Lung microvascular endothelial cell (primary cell): ENCODE data around the gene ADAMTS2. TPM values are rescaled to one million over a fixed set of nuclear protein-coding genes. Genes with fewer than 3 reads are reported as not detected.
"Not testable (repeated sequence)": the region's sequence is repeated elsewhere in the genome, so short reads cannot be mapped to it uniquely, and the experiment has no call there.

ENCODE experiments used
- DNase-seq, 2 donors: peaks; one replicate each; pipeline versions ENCODE4 v3.0.0 to v3.0.0-alpha.2; 2010; ENCODE audit warnings: low read depth in 2 of 2
- total RNA-seq: library from RNA; depleted of rRNA; stranded (reverse); fragments of >200 nt; gene quantifications from 2 replicates; pipeline ENCODE4 v1.2.1, GENCODE V29; 2014

The ADAMTS2 gene
- total RNA-seq, 1 donor from 2014 or later = 0.40 TPM

DNA sequence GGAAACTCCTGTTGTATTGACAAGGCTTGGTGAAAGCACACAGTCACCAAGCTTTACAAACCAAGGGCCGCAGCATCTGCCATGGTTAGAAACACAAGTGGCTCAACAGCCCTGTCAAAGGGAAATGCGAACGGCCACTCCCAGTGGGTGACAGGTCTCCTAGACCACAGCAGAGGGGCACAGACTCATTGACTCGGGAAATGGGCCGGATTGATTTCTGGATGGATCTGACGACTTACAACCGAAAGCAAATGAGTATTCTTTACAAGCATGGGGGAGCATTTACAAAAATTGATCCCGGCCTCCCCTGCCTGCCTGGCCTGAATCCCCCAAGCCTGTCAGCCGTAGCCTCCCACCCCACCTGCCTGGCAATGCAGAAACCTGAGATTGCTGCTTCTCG, 48.2 kb downstream of the ADAMTS2 start:
- DNase-seq = no peak

DNA sequence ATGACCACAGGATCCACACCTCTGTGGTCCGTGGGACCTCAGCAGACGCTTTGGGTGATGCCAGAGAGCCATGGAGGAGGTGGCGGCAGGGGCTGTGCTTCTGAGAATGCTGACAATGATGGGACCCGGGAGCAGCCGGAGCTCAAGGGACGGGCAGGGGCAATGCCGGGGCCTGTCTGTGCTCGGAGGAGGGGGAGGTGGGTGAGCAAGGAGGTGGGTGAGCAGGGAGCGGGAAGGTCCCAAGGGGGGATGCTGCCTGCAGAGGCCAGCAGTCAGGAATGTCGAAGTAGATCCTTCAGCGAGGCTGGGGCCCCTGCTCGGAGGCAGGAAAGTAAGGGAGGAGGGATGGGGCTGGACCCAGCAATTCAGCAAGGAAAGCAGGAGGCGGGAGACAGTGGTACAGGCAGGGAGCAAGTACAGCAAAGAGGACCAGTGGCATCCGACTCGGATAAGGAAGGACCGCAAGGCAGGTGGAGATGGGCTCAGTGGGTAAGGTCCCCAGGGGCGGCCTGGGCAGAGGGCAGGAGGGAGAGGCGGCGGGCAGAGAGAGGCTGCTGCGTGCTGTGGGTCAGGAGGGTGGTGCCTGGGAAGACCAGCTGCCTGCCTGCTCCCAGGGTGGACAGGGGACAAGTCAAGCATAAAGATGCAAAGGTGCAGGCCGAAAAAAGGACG, 49.0 kb downstream of the ADAMTS2 start:
- DNase-seq = no peak

DNA sequence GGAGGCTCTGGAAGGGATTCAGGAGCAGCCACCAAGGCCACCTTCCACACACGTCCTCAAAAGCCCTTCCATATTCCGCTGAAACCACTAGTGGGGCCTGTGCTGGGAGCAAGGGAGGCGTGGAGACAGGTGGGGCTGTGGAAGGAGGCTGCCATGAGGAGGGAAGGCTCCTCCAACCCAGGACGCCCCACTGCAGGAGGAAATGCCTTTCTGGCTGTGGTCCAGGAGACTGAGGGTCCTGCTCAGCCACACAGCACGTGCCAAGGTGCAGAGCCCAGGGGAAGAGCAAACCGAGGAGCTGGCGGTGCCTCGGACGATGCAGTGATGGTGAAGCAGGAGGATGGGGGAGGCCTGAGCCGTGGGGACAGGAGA, 49.5 kb downstream of the ADAMTS2 start:
- no peak for DNase-seq

DNA sequence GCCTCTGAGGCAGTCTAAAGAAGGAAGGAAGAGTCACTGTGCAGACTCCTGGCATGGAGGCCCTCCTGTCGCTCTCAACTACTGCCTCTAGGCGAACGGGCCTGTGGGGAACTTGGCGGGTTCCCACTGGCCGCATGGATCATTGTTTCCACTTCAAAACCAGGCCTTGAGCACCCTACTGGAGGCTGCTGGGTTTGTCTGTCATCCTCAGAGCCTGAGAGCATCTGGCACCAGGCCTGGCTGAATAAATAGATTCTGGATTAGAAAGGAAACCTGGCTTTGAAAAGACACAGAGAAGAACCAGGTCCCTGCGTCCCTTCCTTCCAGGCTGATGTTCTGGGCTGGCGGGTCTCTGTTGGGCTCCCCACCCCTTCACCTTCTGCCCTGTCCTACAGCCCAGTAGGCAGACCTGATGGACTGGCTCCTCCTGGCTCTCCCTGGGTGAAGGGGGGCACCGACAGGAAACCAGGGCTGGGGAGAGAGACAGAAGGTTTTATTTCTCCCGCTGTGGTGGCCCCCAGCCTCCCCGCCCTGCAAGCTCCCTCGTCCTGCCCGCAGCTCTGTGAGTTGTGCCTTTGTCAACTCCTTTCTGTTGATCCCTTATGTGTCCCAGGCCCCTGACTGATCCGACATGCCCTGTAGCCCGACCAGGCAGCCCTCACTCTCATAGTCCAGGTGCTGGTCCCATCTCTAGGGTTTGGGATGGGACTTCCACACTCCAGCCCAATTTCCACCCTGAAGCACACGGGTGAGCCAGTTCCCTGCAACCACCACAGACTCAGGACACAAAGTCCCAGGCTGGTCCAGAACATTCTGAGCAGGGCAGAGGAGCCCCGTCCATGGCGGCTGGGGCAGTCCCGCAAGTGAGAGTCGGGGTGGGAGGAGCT, 50.1 kb downstream of the ADAMTS2 start:
- no peak for DNase-seq

DNA sequence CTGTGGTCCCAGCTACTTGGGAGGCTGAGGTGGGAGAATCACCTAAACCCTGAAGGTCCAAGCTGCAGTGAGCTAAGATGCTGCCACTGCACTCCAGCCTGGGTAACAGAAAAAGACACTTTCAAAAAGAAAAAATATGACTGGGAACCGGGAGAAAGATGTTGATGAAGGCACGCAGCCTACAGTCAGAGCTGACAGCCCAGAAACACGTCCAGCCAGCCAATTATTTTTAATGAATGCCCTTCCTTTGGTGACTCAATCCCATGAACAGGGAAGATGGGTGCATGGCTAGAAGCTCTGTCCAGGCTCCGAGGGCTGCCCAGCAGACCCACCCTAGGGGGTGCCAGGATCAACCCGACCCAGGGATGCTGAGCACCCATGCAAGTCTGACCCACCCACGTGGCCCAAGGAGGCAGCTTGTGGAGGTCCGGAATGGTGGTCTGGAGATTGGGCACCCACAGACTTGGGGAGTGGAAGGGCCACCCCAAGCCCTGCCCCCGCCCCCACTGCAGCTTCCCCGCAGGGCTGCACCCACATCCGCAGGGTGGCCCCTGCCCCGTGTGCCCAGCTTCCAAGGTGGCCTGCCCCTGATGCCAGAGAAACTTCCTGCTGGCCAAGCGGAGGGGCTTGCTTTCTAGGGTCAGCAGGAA, 51.0 kb downstream of the ADAMTS2 start:
- no peak for DNase-seq

DNA sequence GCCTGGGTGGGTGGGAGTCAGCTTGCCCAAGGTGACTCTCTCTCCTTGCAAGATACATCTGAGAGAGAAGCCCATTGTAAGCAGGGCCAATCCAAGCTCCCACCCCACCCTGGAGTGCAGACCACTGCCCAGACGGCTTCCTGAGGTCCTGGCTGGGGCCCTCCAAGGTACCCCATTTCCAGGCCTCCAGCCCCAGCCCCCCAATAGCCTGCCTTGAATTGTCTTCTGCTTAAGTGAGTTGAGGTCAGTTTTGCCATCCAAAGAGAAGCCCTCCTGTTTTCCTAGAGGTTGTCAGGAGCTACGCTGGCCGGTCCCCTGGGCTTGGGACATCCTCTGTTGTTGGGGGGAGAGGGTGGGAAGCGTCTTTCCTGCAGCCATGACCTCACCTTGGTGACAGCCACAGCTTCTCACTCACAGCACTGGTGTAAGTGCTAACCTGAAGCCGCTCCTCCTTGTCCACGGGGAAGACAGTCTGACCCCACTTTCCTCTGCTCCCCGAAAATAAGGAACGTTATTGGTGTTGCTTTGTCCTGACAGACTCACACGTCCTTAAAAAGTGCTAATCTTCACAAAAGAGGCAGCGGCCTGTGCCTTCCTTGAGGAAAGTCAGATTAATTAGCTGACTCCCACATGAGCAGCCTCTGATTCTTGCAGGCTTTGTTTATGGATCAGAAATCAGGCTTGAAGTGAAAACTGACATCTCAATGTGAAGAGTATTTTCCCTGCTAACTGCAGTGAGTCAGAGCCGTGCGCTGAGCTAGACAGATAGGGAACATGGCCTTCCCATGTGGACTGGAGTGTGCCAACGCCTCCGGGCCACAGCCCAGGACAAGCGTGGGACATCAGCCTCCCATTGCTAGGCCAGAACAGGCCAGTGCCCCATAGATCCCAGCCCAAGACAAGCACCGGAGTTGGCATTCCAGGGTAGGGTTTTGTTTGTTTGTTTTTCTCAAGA, 52.3 kb downstream of the ADAMTS2 start:
- no peak for DNase-seq

DNA sequence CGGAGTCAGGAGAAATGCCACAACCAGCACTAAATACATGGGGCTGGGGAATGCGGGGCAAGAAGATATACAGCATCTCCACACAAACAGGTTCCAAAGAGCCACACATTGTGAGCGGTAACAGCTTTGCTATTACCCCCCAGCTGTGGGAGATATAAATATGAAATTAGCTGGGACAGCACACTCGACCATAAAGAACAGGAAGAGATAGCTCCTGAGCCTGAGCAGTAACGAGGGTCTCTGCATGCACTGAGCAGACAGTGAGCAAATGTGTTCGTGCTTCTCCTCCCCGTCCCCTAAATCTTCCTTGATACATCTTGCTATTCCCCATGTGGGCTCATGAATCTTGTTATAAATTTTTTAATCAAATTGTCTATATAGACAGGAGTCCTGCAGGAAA, 53.1 kb downstream of the ADAMTS2 start:
- DNase-seq = no peak

DNA sequence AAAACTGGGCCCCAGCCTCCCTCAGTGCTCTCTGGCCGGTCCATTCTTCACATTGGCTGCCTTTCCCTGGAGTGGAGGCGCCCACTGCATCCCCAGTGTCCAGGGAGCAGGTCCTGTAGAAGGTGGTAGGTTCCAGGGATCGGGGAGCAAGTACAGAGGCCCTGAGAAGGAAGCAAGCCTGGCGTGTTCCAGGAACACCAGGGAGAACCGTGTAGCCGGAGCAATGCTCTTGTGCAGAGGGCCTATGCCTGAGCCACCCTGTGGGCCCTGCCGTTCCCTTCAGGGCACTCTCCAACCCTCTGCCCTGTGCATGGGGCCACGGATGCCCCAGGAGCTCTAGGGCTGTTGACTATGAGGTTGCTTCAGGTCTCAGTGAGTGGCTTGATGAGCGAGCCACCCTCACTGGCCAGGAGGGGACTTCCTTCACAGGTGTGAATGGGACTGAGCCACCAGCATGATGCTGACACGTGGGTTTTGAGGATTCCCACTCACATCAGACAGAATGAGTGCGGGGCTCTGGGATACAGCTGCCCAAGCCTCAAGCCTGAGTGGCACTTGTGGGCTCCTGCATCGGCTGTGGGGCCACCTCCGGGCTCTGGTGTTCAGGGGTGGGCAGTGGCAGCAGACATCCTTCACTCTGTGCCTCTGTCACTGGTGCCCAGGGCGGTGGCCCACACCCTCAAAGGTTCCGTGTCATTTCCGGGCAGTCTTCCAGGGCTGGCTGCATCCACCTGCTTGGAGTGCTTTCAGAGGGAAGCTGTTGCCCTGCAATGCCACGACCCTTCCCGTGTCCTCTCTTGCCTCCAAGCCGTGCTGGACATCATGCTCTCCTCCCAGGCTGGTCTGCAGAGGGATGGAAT, 54.4 kb downstream of the ADAMTS2 start:
- no peak for DNase-seq

DNA sequence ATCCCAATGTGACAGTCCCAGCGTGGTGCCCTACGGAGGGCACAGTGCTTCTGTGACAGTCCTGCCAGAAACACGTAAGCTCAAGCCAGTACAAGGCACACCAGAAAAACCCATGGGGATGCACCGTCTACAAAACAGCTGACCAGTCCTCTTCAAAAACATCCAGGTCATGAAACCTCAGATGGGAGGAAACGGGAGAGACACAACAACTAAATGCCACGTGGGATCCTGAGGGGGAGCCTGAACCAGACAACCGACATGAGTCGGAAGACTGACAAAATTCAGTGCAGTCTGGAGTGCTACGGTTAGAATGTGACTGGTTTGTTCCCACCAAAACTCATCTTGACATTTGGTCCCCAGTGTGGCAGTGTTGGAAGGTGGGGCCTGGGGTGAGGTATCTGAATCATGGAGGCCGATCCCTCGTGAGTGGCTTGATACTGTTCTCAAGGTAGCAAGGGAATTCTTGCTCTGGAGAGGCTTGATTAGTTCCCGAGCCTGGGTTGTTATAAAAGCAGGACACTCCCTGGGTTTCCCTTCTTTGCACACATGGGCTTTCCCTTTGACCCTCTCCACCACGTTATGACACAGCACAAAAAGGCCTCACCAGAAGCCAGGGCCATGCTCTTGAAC, 55.4 kb downstream of the ADAMTS2 start:
- no peak for DNase-seq

DNA sequence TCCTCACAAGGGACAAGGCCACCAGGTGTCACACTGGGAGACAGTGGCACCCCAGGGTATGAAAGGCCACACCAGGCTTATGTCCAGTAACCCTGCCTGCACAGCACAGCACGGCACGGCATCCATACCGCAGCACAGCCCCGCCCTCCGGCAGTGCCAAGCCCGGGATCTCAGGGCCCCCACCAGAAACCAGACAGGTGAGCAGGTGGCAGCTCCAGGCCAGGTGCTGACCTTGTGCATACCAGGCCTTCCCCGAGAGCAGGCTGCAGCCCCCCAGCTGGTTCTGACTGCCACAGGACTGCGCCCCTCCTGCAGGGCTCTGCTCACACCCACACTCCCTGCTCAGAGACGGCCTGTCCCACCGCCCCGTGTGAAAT, 56.5 kb downstream of the ADAMTS2 start:
- DNase-seq = no peak

DNA sequence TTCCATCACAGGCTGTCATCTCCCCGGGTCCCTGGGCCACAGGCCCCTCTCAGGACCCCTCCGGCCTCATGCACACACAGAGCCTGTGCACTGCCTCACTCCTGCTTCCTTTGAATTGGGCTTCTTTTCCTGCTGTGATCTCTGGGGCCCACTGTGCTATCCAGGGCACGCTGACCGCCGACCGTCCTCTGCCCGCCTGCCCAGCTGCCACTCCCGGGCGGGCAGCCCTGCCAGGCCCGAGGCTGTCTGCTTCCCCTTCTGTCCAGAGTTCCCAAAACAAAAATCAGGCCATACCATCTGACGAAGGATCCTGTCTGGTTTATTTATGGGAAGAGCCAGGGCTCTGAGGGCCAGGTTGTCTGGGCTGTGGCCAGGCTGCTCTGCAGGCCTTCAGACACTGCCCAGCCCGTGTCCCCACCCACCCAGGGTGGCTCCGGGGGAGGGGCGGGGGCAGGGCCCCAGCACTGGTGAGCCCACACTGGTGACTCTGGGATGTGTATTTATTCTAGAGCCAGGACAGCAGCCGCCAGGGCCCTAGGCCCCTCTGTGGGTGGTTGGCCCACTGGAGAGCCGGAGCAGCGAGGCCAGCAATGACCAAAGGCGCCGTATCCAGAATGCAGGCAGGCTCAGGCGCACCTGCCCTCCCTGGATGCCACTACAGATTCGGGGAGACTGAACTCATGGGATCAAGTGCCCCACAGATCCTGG, 57.0 kb downstream of the ADAMTS2 start:
- no peak for DNase-seq

DNA sequence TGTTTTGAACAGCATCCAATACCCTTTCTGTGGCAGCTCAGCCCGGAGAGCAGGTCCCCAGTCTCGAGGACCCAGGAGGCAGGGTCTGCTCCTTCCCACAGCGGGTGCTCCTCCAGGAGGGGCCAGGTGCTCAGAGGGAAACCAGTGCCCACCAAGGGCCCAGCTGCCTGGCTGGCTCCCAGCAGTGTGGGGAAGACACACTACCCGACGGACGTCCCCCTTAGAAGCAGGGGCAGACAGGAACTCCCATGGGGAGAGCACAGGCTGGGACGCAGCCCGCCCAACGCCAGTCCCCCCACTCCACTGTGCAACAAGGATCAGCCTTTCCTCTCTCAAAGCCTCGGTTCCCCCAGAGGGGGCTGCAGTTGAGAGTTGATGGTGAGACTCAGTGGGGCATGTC, 57.6 kb downstream of the ADAMTS2 start:
- DNase-seq = no peak

DNA sequence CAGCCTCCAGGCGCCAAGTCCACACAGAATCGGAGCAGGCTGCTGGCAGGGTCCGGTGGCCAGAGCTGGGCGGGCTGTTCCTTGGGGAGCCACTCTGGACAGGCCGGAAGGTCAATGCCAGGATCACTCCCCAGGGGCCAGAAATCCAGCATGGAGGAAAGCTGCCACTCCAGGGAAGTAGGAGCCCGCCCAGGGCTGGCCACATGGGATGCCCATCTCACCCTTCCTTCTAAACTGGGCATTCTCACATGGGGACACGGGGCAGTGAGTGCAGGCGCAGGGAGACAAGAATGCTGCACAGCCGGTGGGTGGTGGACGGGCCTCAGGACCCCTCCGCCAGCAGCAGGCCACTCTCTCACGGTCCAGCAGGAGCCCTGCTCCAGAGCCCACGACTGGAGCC, 58.2 kb downstream of the ADAMTS2 start:
- DNase-seq = no peak

DNA sequence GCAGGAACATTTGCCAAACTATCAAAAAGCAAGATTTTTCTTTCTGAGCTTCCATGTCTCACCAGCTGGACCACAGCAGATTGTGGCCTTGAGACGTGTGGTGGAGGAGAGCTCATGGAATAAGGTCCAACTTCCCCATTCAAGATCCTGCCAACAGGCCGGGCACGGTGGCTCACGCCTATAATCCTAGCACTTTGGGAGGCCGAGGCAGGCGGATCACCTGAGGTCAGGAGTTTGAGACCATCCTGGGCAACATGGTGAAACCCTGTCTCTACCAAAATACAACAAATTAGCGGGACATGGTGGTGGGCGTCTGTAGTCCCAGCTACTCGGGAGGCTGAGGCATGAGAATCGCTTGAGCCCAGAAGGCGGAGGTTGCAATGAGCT, 59.5 kb downstream of the ADAMTS2 start:
- DNase-seq = not testable (repeated sequence)

DNA sequence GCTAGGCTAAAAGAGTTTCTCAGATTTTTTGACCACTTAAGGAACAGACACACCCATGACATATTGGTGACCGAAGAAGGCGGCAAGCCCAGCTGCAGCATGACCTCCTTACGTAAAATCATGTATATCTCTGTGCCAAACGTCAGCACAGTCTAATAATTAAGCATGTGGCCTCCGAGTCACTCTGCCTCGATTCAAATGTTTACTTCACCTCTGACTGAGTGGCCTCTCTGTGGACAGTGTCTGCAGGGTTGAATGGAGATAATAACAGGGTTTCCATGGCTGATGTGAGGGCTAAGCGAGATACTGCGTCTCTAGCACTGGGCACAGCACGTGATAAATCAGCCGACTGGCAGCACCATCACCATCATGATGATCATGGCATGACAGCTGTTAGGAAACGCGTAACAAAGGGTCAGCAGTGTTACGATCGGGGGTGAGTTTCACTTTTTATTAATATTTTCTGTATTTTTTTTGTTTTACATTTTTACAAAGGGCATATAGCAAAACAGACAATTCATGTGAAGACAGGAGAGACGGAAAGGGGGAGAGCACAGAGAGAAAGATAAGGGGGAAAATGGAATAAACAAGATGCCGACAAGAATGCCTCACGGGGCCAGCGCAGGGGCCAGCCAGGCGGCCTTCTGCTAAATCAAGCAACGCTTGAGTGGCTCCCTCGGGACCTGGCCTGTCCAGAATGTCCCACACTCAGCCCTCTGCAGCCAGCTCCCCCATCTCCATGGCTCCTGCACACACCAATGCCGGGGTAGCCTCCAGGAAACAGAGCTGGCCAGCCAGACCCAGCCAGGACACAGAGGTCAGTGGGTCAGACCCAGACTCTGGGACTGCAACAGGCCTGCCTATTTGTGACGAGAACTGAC, 60.3 kb downstream of the ADAMTS2 start:
- peak in 1 of 2 donors; percentile 3 for DNase-seq

DNA sequence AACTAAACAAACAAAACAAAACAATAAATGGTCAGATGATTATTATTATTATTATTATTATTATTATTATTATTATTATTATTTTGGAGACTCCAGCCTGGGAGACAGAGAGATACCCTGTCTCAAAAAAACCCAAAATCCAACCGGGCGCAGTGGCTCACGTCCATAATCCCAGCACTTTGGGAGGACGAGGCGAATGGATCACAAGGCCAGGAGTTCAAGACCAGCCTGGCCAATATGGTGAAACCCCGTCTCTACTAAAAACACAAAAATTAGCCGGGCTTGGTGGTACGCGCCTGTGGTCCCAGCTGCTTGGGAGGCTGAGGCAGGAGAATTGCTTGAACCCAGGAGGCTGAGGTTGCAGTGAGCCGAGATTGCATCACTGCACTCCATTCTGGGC, 61.4 kb downstream of the ADAMTS2 start:
- not testable (repeated sequence) for DNase-seq

DNA sequence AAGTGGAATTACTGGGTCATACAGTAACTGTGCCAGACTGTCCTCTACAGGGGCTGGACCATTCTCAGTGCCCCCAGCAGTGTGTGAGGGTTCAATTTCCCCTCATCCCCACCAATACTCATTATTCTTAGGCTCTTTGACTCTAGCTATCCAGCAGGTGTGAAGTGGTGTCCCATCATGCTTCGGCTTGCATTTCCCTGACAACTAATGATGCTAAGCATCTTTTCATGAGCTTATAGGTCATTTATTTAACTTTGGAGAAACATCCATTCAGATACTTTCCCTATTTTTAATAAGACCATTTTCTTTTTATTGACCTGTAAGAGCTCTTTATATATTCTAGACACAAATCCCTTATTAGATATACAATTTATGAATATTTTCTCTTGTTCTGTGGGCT, 63.6 kb downstream of the ADAMTS2 start:
- no peak for DNase-seq

DNA sequence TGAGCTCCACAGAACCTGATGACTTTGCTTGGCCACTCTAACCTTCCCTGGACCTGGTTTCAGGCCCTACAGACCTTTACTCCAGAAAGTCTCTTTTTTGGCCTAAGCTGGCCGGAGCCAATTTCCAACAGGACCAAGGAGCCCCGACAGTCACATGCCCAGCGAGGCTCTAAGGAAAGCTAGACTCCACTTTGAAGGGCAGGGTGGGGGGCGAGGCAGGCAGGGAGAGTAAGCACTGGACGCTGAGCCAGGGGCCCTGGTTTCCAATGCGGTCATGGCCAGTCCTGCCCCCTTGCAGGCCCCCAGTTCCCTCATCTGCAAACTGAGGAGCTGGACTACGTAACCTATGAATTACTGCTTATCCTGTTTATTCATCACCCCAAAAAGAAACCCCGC, 65.2 kb downstream of the ADAMTS2 start:
- DNase-seq = no peak
